PC-9 (cell line): ENCODE measurements around the gene SELENOI. TPM values are rescaled to one million over a fixed set of nuclear protein-coding genes. Genes with fewer than 3 reads are reported as not detected.
"Not testable (repeated sequence)": the region's sequence is repeated elsewhere in the genome, so short reads cannot be mapped to it uniquely, and the experiment has no call there.

Experiments used
- BruUV-seq: library from RNA; stranded (reverse); fragments of 400-500 nt; replicated peaks from 2 replicates; lab custom pipeline; 2021; lab: Mats Ljungman, UMichigan
- CTCF ChIA-PET: fragments of 300-600 bp; sonication (Branson Sonifier 250); formaldehyde crosslinking; loops from one replicate; lab custom pipeline; 2022; ENCODE audit warnings: antibody characterized with exemption; lab: Charles Lee
- POLR2A ChIA-PET: fragments of 300-600 bp; sonication (Branson Sonifier 250); formaldehyde crosslinking; loops from one replicate; lab custom pipeline; 2022; ENCODE audit warnings: antibody characterized with exemption; ENCODE audit not compliant: unreplicated experiment; lab: Charles Lee
- DNase-seq, 2 experiments: peaks; one replicate each; pipeline versions ENCODE4 v3.0.0 to v3.0.0-alpha.2; 2015 to 2022; ENCODE audit warnings: mixed read lengths in 1 of 2
- H2AFZ ChIP-seq: fragments of 200-600 bp; sonication (generic); 2 replicates; pipeline ENCODE4 v1.8.1; 2017; ENCODE audit warnings: antibody characterized with exemption
- H3F3A ChIP-seq: fragments of 200-600 bp; sonication (generic); 2 replicates; pipeline ENCODE4 v1.8.1; 2017; ENCODE audit warnings: antibody characterized with exemption, mild to moderate bottlenecking, low read depth; ENCODE audit not compliant: insufficient read depth
- H3K27ac ChIP-seq: fragments of 200-600 bp; sonication (generic); 2 replicates; pipeline ENCODE4 v1.6.1; 2016; ENCODE audit warnings: mixed run types
- H3K27me3 ChIP-seq: fragments of 200-600 bp; sonication (generic); 2 replicates; pipeline ENCODE4 v1.6.1; 2016; ENCODE audit warnings: low read depth, mixed run types; ENCODE audit not compliant: insufficient read depth
- H3K36me3 ChIP-seq: fragments of 200-600 bp; sonication (generic); 2 replicates; pipeline ENCODE4 v1.6.1; 2016; ENCODE audit warnings: low read depth, mixed run types
- H3K4me1 ChIP-seq: fragments of 200-600 bp; sonication (generic); replicated peaks from 2 replicates; pipeline ENCODE4 v1.6.1; 2016; ENCODE audit warnings: mixed run types; ENCODE audit not compliant: insufficient read depth
- H3K4me2 ChIP-seq: fragments of 200-600 bp; sonication (generic); 2 replicates; pipeline ENCODE4 v1.6.1; 2017; ENCODE audit warnings: mixed run types
- H3K4me3 ChIP-seq: fragments of 200-600 bp; sonication (generic); 2 replicates; pipeline ENCODE4 v1.6.1; 2016; ENCODE audit warnings: mixed run types
- H3K79me2 ChIP-seq: fragments of 200-600 bp; sonication (generic); 2 replicates; pipeline ENCODE4 v1.6.1; 2017; ENCODE audit warnings: low read depth, mixed run types
- H3K9me2 ChIP-seq: fragments of 200-600 bp; sonication (generic); 2 replicates; pipeline ENCODE4 v1.8.1; 2017; ENCODE audit warnings: mild to moderate bottlenecking; ENCODE audit not compliant: insufficient read depth
- H3K9me3 ChIP-seq: fragments of 200-600 bp; sonication (generic); 2 replicates; pipeline ENCODE4 v1.8.1; 2016; ENCODE audit warnings: low read depth; ENCODE audit not compliant: insufficient read depth
- H4K20me1 ChIP-seq: fragments of 200-600 bp; sonication (generic); 2 replicates; pipeline ENCODE4 v1.8.1; 2017; ENCODE audit not compliant: insufficient read depth
- EZH2 ChIP-seq: fragments of 200-600 bp; sonication (generic); IDR thresholded peaks from 2 replicates; pipeline ENCODE4 v1.8.0; 2017; ENCODE audit warnings: antibody characterized with exemption, low read depth
- intact Hi-C: fragments of 100-400 bp; cut with micrococcal nuclease; formaldehyde crosslinking; loops from one replicate; pipeline ENCODE4 v1.10.0; 2022; ENCODE audit not compliant: unreplicated experiment
- total RNA-seq: library from RNA; stranded (reverse); gene quantifications from 2 replicates; pipeline ENCODE4 v1.2.3, GENCODE V29; 2021
- TF ChIP-seq, protein P1 (sequence below): fragments of 200-600 bp; sonication (generic); conservative IDR thresholded peaks from 2 replicates; pipeline ENCODE4 v1.6.1; 2017; ENCODE audit warnings: mixed run types, antibody characterized with exemption, mild to moderate bottlenecking, moderate library complexity

The SELENOI gene
- total RNA-seq, 1 experiment from 2014 or later: 60.8 TPM

DNA sequence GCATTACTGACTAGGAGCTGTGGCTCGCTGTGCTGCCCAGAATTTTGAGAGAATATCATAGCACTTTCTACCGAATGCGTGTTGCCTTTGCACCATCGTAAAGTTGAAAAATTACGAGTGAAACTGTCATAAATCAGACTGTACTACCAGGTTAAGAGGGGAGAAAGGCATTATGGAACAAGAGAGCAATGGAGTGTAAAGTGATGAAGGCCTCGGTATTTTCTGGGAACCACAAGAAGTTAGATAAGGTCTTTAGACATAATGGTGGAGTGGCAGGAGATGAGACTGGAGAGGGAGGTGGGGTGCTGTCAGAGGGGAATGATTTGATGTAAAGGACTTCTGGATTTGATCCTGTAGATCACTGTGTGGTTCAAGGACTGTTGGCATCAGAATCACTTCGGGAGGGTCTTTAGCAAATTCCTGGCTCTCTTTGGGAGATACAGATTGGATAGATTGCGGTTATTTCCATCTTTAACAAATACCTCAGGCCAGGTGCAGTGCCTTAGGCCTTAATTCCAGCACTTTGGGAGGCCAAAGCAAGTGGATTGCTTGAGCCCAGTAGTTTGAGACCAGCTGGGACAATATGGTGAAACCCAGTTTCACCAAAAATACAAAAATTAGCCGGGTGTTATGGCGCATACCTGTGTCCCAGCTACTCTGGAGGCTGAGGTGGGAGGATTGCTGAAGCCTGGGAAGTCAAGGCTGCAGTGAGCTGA, 5.6 kb downstream of the SELENOI start:
- H3K4me1 ChIP-seq: peaks cover 64% of the 10 kb centered on the region
- no TSS peak for BruUV-seq
- DNase-seq: no peak

DNA sequence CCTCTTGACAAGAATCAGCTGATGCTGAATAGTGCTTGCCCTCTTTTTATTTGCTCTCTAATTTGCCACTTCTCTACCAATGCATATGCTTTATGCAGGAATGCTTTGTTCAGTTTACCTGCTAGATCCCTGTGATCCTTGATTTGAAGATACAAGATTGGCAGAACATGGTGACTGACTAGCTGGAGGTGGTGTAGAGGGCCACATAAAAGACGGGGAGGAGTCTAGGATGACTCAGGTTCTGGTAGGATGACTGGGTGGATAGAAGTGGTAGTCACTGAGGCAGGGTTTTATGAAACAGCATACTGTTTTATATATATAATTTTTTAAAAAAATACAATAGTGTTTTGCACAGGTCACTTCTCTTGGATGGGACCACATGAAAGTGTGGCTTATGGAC, 6.9 kb downstream of the SELENOI start:
- Histone ChIP-seq H3K9me3 (no peaks in the 10 kb centered on the region), H3K79me2 (peaks cover 95% of the 10 kb centered on the region), H3K36me3 (peaks cover 16% of the 10 kb centered on the region), H3F3A (peaks cover 31% of the 10 kb centered on the region), H4K20me1 (no peaks in the 10 kb centered on the region), H3K4me2 (peak overlapping the region; percentile 77), H2AFZ (no peak overlapping the region), H3K9me2 (no peaks in the 10 kb centered on the region), H3K27ac (peak overlapping the region; percentile 99), H3K27me3 (no peaks in the 10 kb centered on the region), H3K4me1 (peaks cover 63% of the 10 kb centered on the region), H3K4me3 (no peak overlapping the region)
- TF ChIP-seq EZH2: no peak
- TF ChIP-seq, protein P1, sequence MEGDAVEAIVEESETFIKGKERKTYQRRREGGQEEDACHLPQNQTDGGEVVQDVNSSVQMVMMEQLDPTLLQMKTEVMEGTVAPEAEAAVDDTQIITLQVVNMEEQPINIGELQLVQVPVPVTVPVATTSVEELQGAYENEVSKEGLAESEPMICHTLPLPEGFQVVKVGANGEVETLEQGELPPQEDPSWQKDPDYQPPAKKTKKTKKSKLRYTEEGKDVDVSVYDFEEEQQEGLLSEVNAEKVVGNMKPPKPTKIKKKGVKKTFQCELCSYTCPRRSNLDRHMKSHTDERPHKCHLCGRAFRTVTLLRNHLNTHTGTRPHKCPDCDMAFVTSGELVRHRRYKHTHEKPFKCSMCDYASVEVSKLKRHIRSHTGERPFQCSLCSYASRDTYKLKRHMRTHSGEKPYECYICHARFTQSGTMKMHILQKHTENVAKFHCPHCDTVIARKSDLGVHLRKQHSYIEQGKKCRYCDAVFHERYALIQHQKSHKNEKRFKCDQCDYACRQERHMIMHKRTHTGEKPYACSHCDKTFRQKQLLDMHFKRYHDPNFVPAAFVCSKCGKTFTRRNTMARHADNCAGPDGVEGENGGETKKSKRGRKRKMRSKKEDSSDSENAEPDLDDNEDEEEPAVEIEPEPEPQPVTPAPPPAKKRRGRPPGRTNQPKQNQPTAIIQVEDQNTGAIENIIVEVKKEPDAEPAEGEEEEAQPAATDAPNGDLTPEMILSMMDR: no peak
- intact Hi-C loops: no loop called here
- DNase-seq: peak; percentile 21 to 50
- CTCF ChIA-PET: interaction anchor here (0.6 kb wide), 1 partner anchor 117 kb away, joined by 3 read pairs; no protein-coding TSS in a partner anchor
- no TSS peak for BruUV-seq
- POLR2A ChIA-PET: interaction anchor here (0.6 kb wide), 1 partner anchor 735 kb away, joined by 5 read pairs; no protein-coding TSS in a partner anchor

More for the DNA sequence above, 5.6 kb downstream of the SELENOI start:
- no peak overlapping the region for H3K4me3 ChIP-seq
- no peaks in the 10 kb centered on the region for H3K9me3 ChIP-seq
- H3K79me2 ChIP-seq: peaks cover 95% of the 10 kb centered on the region
- peaks cover 7% of the 10 kb centered on the region for H3K36me3 ChIP-seq
- TF ChIP-seq EZH2: no peak
- TF ChIP-seq, protein P1: no peak
- no peaks in the 10 kb centered on the region for H3K9me2 ChIP-seq
- no peak overlapping the region for H2AFZ ChIP-seq
- H3F3A ChIP-seq: peaks cover 31% of the 10 kb centered on the region
- no peaks in the 10 kb centered on the region; the same call in 1 of the 2 replicates for H4K20me1 ChIP-seq
- intact Hi-C loops: no loop called here
- no peaks in the 10 kb centered on the region for H3K27me3 ChIP-seq
- no peak overlapping the region for H3K4me2 ChIP-seq
- ChIA-PET CTCF (no interaction called here), POLR2A (no interaction called here)
- peak overlapping the region; percentile 99 for H3K27ac ChIP-seq

DNA sequence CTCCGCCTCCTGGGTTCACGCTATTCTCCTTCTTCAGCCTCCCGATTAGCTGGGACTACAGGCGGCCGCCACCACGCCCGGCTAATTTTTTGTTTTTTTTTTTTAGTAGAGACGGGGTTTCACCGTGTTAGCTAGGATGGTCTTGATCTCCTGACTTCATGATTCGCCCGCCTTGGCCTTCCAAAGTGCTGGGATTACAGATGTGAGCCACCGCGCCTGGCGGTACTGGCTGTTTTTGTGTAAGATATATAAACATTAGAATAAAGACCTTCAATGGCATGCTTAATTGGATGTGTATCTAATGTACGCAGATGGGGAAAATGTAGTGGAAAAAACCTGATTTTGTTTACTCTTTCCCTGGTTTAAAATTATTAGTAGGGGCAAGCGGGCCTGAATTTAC, 8.5 kb downstream of the SELENOI start:
- intact Hi-C loops, H3K9me3 ChIP-seq, DNase-seq, H4K20me1 ChIP-seq, H2AFZ ChIP-seq, BruUV-seq, H3K9me2 ChIP-seq, H3K27me3 ChIP-seq: not testable (repeated sequence)
- Histone ChIP-seq H3K27ac (peak overlapping the region; percentile 99), H3K79me2 (peaks cover 95% of the 10 kb centered on the region), H3K36me3 (peaks cover 16% of the 10 kb centered on the region), H3K4me1 (peaks cover 56% of the 10 kb centered on the region), H3K4me3 (peak overlapping the region; percentile 46), H3K4me2 (peak overlapping the region; percentile 77), H3F3A (peaks cover 31% of the 10 kb centered on the region)
- CTCF ChIA-PET: interaction anchor here (0.9 kb wide), 1 partner anchor 9 kb away, joined by 3 read pairs; no protein-coding TSS in a partner anchor
- POLR2A ChIA-PET: interaction anchor here (0.6 kb wide), 1 partner anchor 445 kb away, joined by 5 read pairs; no protein-coding TSS in a partner anchor
